WERI-Rb-1 (cell line): ENCODE results near the gene LARP4B.
A peak's percentile ranks its signal among the peaks of the same experiment; 100 is the strongest.
"Not testable (repeated sequence)": the region's sequence is repeated elsewhere in the genome, so short reads cannot be mapped to it uniquely, and the experiment has no call there.

Experiments
- DNase-seq: peaks from one replicate; pipeline ENCODE4 v3.0.0-alpha.2; 2020
- H3K27ac ChIP-seq: fragments of 250-450 bp; sonication (Bioruptor Pico); 2 replicates; pipeline ENCODE4 v1.5.1; 2020; ENCODE audit warnings: mild to moderate bottlenecking, moderate library complexity
- H3K27me3 ChIP-seq: fragments of 250-450 bp; sonication (Bioruptor Pico); 2 replicates; pipeline ENCODE4 v1.5.1; 2021; ENCODE audit warnings: mild to moderate bottlenecking, low read depth, moderate library complexity; ENCODE audit not compliant: insufficient read depth, severe bottlenecking
- H3K36me3 ChIP-seq: fragments of 250-450 bp; sonication (Bioruptor Pico); 2 replicates; pipeline ENCODE4 v1.5.1; 2020; ENCODE audit warnings: mild to moderate bottlenecking, moderate library complexity
- H3K4me3 ChIP-seq: 2 replicates; pipeline ENCODE4 v1.5.1; 2011; ENCODE audit warnings: low read depth, mild to moderate bottlenecking, control low read depth, low read length
- H3K9me3 ChIP-seq: fragments of 250-450 bp; sonication (Bioruptor Pico); 2 replicates; pipeline ENCODE4 v1.5.1; 2021; ENCODE audit warnings: mild to moderate bottlenecking, moderate library complexity; ENCODE audit not compliant: severe bottlenecking
- CTCF ChIP-seq: IDR thresholded peaks from 2 replicates; pipeline ENCODE4 v1.5.1; 2011; ENCODE audit warnings: low read depth, mild to moderate bottlenecking, control low read depth, inconsistent platforms, low read length

The LARP4B gene

GRCh38 chr10:934746-935406 is 3.4 kb upstream of the LARP4B start:
- no peak overlapping the region for H3K27ac ChIP-seq
- no peaks in the 10 kb centered on the region for H3K9me3 ChIP-seq
- no peak overlapping the region for H3K4me3 ChIP-seq
- H3K27me3 ChIP-seq = no peaks in the 10 kb centered on the region
- no peak for TF ChIP-seq CTCF
- DNase-seq = no peak
- no peaks in the 10 kb centered on the region for H3K36me3 ChIP-seq

GRCh38 chr10:934165-934564 is 2.7 kb upstream of the LARP4B start:
- H3K27me3 ChIP-seq, DNase-seq, H3K27ac ChIP-seq, H3K4me3 ChIP-seq, H3K36me3 ChIP-seq, H3K9me3 ChIP-seq: not testable (repeated sequence)

GRCh38 chr10:932589-932988 is 1.1 kb upstream of the LARP4B start:
- Histone ChIP-seq H3K27me3 (no peaks in the 10 kb centered on the region), H3K36me3 (no peaks in the 10 kb centered on the region), H3K9me3 (no peaks in the 10 kb centered on the region), H3K4me3 (no peak overlapping the region), H3K27ac (no peak overlapping the region)
- DNase-seq = no peak
- no peak for TF ChIP-seq CTCF

GRCh38 chr10:930625-931325 is 730 bp downstream of the LARP4B start:
- TF ChIP-seq CTCF = no peak
- DNase-seq = peak; percentile 11
- peak overlapping the region; percentile 62 for H3K27ac ChIP-seq
- no peaks in the 10 kb centered on the region for H3K36me3 ChIP-seq
- peak overlapping the region; percentile 48 for H3K4me3 ChIP-seq
- H3K27me3 ChIP-seq = no peaks in the 10 kb centered on the region
- H3K9me3 ChIP-seq = no peaks in the 10 kb centered on the region

- Histone ChIP-seq H3K9me3 (no peaks in the 10 kb centered on the region), H3K27me3 (no peaks in the 10 kb centered on the region), H3K4me3 (peak overlapping the region; percentile 48), H3K27ac (0 out of 2 replicates have a peak overlapping the region, but pooled peaks have one; percentile 6), H3K36me3 (no peaks in the 10 kb centered on the region)
- TF ChIP-seq CTCF = no peak
- no peak for DNase-seq
These were observed 1.4 kb downstream of the LARP4B start for GRCh38 chr10:929960-930624.

- no peak overlapping the region for H3K27ac ChIP-seq
- H3K27me3 ChIP-seq = no peaks in the 10 kb centered on the region
- DNase-seq = no peak
These were observed 4.4 kb downstream of the LARP4B start for GRCh38 chr10:927131-927530.

More at GRCh38 chr10:927131-927530, 4.4 kb downstream of the LARP4B start:
- H3K9me3 ChIP-seq = no peaks in the 10 kb centered on the region
- no peak for TF ChIP-seq CTCF
- H3K36me3 ChIP-seq = no peaks in the 10 kb centered on the region
- H3K4me3 ChIP-seq = no peak overlapping the region
